Activated T-helper 9 cell treated with anti-CD3 and anti-CD28 coated beads, Interleukin-2, amount 50 U/mL, for 16 hours (primary cell): Measurements from ENCODE around the gene FBLIM1.
A peak's percentile ranks its signal among the peaks of the same experiment; 100 is the strongest.
"Not testable (repeated sequence)": the region's sequence is repeated elsewhere in the genome, so short reads cannot be mapped to it uniquely, and the experiment has no call there.

Experiments used
- DNase-seq: peaks from one replicate; pipeline ENCODE4 v3.0.0-alpha.2; 2020; ENCODE audit warnings: low read depth

Gene FBLIM1

GRCh38 chr1:15816674-15817073 is 58.1 kb downstream of the FBLIM1 start:
- DNase-seq: no peak

DNA sequence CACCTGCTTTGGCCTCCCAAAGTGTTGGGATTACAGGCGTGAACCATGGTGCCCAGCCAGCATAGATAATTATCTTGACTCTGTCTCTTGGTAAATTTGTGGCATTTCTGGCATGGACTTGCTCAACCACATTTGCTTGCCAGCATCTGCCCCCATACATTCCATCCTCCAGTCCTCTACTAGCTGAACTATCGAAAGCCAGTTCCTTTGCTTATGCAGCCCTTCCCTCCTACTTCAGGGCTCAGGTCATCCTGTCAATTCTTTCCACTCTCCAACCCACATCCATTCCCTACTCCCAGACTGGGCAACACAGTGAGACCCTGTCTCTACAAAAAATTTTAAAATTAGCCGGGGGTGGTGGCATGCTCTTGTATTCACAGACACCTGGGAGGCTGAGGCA is 61.9 kb downstream of the FBLIM1 start:
- no peak for DNase-seq

GRCh38 chr1:15825800-15826199 is 67.2 kb downstream of the FBLIM1 start:
- DNase-seq: no peak

DNA sequence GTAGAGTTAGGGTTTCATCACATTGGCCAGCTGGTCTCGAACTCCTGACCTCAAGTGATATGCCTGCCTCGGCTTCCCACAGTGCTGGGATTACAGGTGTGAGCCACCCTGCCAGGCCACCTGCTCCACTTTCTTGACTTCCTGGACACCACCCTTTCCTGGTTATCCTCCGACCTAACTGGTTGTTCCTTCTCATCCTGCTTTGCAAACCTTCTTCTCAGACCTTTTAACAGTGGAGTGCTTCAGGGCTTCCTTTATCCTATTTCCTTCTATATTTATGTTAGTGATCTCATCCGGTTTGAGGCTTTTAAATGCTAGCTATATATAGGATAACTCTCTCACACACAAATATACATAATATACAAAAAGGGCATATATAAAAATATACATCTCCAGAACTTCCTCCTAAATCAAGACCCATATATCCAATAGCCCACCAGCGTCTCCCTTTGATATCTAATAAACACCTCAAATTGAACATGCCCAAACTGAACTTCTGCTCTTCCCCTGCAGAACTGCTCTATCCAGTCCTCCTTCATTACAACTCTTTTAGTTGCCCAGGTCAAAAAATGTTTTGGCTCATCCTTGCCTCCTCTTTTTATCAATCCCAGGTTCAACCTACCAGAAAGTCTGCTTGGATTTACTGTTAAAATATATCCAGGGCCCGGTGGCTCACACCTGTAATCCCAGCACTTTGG is 68.4 kb downstream of the FBLIM1 start:
- no peak for DNase-seq

DNA sequence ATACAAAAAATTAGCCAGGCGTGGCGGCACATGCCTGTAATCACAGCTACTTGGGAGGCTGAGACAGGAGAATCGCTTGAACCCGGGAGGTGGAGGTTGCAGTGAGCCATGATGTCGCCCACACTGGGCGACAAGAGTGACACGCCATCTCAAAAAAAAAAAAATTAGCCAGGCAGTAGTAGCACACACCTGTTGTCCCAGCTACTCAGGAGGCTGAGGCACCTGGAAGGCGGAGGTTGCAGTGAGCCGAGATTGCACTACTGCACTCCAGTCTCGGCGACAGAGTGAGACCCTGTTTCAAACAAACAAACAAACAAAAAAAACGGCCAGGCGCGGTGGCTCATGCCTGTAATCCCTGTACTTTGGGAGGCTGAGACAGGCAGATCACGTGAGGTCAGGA is 69.0 kb downstream of the FBLIM1 start:
- DNase-seq: not testable (repeated sequence)

- DNase-seq: not testable (repeated sequence)
These were observed 70.3 kb downstream of the FBLIM1 start for GRCh38 chr1:15828931-15829330.

DNA sequence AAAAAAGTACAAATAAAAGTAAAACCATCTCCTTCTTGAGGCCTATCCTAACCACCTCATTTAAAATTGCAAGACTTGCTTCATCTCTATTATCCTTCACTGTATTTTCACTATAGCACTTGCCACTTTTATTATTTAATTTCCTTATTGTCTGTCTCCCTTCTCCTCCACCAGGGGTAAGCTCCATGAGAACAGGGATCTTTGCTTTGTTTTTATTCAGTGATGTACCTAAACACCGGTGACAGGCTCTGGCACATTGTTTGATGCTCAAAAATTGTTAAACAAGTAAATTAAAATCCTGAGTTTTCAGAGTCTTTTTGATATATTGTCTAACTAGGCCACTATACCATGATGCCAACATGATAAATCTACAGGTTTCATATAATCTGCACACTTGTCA is 71.7 kb downstream of the FBLIM1 start:
- no peak for DNase-seq

GRCh38 chr1:15833069-15833679 is 74.6 kb downstream of the FBLIM1 start:
- DNase-seq: peak; percentile 45

- no peak for DNase-seq
These were observed 75.3 kb downstream of the FBLIM1 start for GRCh38 chr1:15833842-15834405.

GRCh38 chr1:15834406-15835204 is 76.0 kb downstream of the FBLIM1 start:
- DNase-seq: peak; percentile 85

DNA sequence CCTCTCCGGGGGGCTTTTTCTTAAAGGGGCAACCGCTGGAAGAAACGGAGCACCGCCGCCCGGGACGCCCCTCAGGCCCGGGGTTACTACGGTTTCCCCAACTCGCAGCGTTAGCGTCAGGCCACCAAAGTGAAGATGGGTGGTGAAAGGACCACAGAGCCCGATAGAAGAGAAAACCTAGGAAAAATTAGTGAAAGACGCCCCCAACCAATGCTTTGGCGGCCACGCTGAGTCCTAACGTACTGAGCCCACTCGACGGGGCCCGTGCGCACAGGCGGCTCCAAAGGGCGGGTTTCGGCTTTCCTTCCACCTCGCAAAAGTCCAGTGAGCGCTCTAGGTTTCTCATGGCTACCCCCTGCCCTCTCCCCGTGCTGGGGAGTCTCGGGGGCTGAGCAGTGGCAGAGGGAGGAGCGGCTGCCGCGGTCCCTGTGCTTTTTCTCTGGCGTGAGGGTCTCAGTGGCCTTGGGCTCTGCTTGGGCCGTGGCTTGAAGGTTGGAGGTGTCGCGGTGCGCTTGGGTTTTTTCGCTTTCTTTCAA is 76.7 kb downstream of the FBLIM1 start:
- peak; percentile 35 for DNase-seq

DNA sequence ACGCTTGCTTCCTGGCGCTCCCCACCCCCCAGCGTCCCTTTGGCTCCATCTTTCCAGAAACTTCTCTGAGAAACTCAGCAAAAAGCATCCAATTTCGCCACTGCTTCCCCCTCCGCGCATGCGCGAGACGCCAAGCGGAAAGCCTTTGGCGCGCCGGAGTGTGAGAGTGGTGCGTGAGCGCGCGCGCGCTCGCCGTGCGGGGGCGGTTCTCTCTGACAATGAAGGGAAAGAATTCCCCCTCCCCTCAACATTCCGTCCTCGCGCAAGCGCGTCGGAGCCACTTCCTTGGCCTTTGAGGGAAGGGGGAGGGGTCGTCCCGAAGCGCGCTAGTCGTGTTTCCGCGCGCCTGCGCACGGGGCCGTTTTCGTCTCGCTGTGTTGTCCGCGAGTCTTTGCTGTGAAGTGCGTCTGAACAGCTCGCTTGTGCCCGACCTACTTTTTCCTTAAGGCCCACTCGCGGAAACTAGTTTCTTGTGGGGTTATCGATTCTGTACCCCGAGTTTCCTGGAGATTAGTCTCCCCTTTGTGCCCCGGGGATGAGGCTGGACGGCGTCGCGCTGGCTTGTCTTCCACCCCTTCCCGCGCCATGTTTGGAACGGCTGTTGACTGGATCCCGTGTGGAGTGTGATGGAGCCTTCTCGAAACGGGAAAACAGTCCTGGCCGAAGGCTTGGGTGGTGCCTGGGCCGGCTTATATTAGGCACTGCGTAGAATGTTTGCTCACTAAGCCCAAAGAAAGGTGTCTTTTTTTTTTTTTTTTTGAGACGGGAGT is 77.3 kb downstream of the FBLIM1 start:
- peak; percentile 100 for DNase-seq
